CD4-positive, alpha-beta T cell treated with Interferon alpha-2 for 1 hour (primary cell): ENCODE measurements around the gene C2.
"Not testable (repeated sequence)": the region's sequence is repeated elsewhere in the genome, so short reads cannot be mapped to it uniquely, and the experiment has no call there.

ENCODE experiments used
- DNase-seq, 2 donors: peaks; one replicate each; pipeline ENCODE4 v3.0.0-alpha.2; 2020 to 2022

C2 gene

DNA sequence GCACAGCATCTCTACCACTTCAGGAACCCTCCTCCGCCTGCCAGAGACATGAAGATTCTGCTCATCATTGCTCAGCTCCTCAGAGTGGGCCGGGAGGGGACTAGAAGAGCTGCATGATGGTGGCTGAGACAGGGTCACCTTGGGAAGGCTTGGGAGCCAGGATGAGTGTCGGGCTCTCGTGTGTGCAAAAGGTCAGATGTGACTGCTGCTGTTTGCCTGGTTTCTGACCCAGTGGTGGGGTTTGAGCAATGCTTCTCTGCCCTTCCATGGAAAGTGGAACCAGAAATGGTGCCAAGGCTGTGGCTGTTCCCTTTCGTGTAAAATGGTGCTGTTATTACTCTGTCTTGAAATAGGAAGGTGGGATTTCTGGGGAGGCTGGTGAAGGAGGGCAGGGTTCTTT lies 53.5 kb downstream of the C2 start:
- not testable (repeated sequence) for DNase-seq

DNA sequence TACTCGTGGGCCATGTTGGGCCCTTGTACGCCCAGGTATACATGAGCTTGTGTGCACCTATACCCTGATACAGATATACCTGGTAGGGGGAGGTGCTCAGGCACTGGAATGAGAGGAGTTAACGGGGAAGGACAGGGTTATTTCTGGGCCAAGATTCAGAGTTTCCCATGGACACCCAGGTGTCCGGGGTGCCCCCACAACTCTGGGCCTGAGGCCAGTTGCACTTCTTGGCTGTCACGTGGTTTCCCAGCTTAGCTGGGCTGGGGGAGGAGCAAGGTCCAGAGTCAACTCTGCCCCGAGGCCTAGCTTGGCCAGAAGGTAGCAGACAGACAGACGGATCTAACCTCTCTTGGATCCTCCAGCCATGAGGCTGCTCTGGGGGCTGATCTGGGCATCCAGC lies 54.2 kb downstream of the C2 start, which contains the start of gene C4A:
Gene C4A, plus strand, starts transcription at position 314 of the 400 bp plus-strand sequence. Its CDS starts 51 bp downstream, at position 365.
- DNase-seq, result not testable (repeated sequence)

DNA sequence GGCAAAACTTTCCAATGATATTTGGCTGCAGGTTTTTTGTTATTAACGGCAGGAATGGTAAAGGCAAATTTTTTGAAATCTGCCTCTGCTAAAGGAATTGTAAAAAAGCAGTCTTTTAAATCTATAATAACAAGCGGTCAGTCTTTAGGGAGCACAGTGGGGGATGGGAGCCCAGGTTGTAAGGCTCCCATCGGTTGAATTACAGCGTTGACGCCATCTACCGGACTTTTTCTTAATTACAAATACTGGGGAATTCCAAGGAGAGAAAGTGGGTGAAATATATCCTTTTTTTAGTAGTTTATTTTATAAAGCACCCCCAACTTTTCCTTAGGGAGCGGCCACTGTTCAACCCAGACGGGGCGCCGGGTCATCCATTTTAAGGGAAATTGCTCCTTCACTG lies 61.8 kb downstream of the C2 start:
- DNase-seq, result not testable (repeated sequence)

DNA sequence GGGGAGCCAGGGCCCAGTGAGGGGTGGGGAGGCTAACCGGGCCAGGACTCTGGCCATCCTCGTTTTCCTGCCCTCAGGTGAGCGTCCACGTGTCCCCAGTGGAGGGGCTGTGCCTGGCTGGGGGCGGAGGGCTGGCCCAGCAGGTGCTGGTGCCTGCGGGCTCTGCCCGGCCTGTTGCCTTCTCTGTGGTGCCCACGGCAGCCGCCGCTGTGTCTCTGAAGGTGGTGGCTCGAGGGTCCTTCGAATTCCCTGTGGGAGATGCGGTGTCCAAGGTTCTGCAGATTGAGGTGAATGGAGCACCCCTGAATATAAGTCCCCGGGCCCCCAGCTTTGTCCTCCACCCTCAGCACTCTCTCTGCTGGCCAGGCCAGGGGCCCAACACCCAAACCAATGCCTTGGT lies 66.9 kb downstream of the C2 start:
- DNase-seq, result not testable (repeated sequence)
